DOHH2 (cell line): ENCODE measurements around the gene DIP2C.

Experiments
- EZH2phosphoT487 ChIP-seq: fragments of 200-600 bp; sonication (generic); IDR thresholded peaks from 2 replicates; pipeline ENCODE4 v1.6.1; 2017; ENCODE audit warnings: borderline replicate concordance, mild to moderate bottlenecking, antibody characterized with exemption, low read length, moderate library complexity, mixed read lengths
- TF ChIP-seq, protein P1 (sequence below): fragments of 200-600 bp; sonication (generic); IDR thresholded peaks from one replicate; pipeline ENCODE4 v1.5.1; 2014; ENCODE audit warnings: antibody characterized with exemption, mild to moderate bottlenecking, low read depth, low read length; ENCODE audit not compliant: poor library complexity, severe bottlenecking

GRCh38 chr10:224571-224970 is 464.9 kb downstream of the DIP2C start:
- TF ChIP-seq, protein P1, sequence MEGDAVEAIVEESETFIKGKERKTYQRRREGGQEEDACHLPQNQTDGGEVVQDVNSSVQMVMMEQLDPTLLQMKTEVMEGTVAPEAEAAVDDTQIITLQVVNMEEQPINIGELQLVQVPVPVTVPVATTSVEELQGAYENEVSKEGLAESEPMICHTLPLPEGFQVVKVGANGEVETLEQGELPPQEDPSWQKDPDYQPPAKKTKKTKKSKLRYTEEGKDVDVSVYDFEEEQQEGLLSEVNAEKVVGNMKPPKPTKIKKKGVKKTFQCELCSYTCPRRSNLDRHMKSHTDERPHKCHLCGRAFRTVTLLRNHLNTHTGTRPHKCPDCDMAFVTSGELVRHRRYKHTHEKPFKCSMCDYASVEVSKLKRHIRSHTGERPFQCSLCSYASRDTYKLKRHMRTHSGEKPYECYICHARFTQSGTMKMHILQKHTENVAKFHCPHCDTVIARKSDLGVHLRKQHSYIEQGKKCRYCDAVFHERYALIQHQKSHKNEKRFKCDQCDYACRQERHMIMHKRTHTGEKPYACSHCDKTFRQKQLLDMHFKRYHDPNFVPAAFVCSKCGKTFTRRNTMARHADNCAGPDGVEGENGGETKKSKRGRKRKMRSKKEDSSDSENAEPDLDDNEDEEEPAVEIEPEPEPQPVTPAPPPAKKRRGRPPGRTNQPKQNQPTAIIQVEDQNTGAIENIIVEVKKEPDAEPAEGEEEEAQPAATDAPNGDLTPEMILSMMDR, result no peak
- TF ChIP-seq EZH2phosphoT487, result no peak
